Measurements from ENCODE around the gene DEXI.

GRCh38 chr16:10945065-10945787, 3.0 kb upstream of the DEXI start:
- TF ChIP-seq HDGF (IDR thresholded peaks at IDR 0.05; ENCODE audit: borderline replicate concordance) (no peak), FOXM1 (IDR thresholded peaks at IDR 0.05; ENCODE audit: borderline replicate concordance) (no peak), FOXA1 (IDR thresholded peaks at IDR 0.05) (no peak)
